HepG2 (cell line): ENCODE measurements around the gene TMEM53. TPM values are rescaled to one million over a fixed set of nuclear protein-coding genes. Genes with fewer than 3 reads are reported as not detected.

Source experiments
- ATAC-seq: fragments of 200-7000 bp; cut with Tn5 transposase; 3 replicates; pipeline ENCODE4 v1.9.1; 2020; ENCODE audit warnings: mild to moderate bottlenecking, moderate library complexity
- BruUV-seq: library from RNA; stranded (reverse); fragments of 400-500 nt; replicated peaks from 2 replicates; lab custom pipeline; 2021; lab: Mats Ljungman, UMichigan
- CTCF ChIA-PET: fragments of 300-600 bp; formaldehyde crosslinking; extraction: SDS; loops from one replicate; lab custom pipeline; 2021; ENCODE audit warnings: low total read pairs, inconsistent platforms, low intra/inter-chr PET ratio; lab: Yijun Ruan, JAX
- POLR2A ChIA-PET: fragments of 350-600 bp; sonication (Branson Sonifier 250); formaldehyde crosslinking; loops from one replicate; lab custom pipeline; 2020; ENCODE audit warnings: antibody characterized with exemption, inconsistent platforms; lab: Yijun Ruan, JAX
- DNase-seq: peaks from one replicate; pipeline ENCODE4 v3.0.0-alpha.2; 2015; ENCODE audit warnings: low spot score
- FAIRE-seq: peaks from 3 replicates; lab custom pipeline; 2011; peaks lifted over from hg19 to GRCh38; lab: Jason Lieb, UNC
- H2AFZ ChIP-seq: one replicate; pipeline ENCODE4 v1.6.1; 2011; ENCODE audit warnings: low read length, inconsistent platforms
- H3K27ac ChIP-seq: fragments of 300-600 bp; 3 replicates; pipeline ENCODE4 v1.8.0; 2011; ENCODE audit warnings: mixed run types, mild to moderate bottlenecking, mixed read lengths, low read length, inconsistent platforms; ENCODE audit not compliant: insufficient read depth; ENCODE audit errors: extremely low read length
- H3K27me3 ChIP-seq, 2 experiments: fragments of 200-600 bp in 1 of 2; 2 replicates in 1 of 2; 3 replicates in 1 of 2; pipeline versions ENCODE4 v1.6.0 to v1.8.0; 2011; ENCODE audit warnings: low read length in 2 of 2, mild to moderate bottlenecking in 2 of 2, moderate library complexity in 2 of 2, inconsistent platforms in 1 of 2; ENCODE audit not compliant: insufficient read depth in 2 of 2, control insufficient read depth in 1 of 2
- H3K36me3 ChIP-seq, 2 experiments: fragments of 200-600 bp in 1 of 2; replicated peaks in 1 of 2; 2 replicates in 1 of 2; 3 replicates in 1 of 2; pipeline versions ENCODE4 v1.5.1 to v1.8.0; 2011; ENCODE audit warnings: low read length in 2 of 2, inconsistent platforms in 1 of 2; ENCODE audit not compliant: insufficient read depth in 2 of 2, control insufficient read depth in 1 of 2
- H3K4me1 ChIP-seq: 2 replicates; pipeline ENCODE4 v1.5.1; 2012; ENCODE audit warnings: low read length, inconsistent platforms; ENCODE audit not compliant: insufficient read depth
- H3K4me2 ChIP-seq: 2 replicates; pipeline ENCODE4 v1.6.0; 2011; ENCODE audit warnings: low read depth, low read length, inconsistent platforms
- H3K4me3 ChIP-seq, 3 experiments: fragments of 200-600 bp in 1 of 3; sonication (generic), shearing (Covaris generic) in 1 of 3; replicated peaks in 1 of 3; 2 replicates each; pipeline ENCODE4 v1.5.1; 2011 to 2016; ENCODE audit warnings: low read length in 3 of 3, inconsistent platforms in 2 of 3, low read depth in 2 of 3, mild to moderate bottlenecking in 2 of 3, control low read depth in 1 of 3, mixed read lengths in 1 of 3; ENCODE audit not compliant: insufficient read depth in 1 of 3
- H3K79me2 ChIP-seq: one replicate; pipeline ENCODE4 v1.6.1; 2011; ENCODE audit warnings: low read length, inconsistent platforms; ENCODE audit not compliant: insufficient read depth
- H3K9ac ChIP-seq: 2 replicates; pipeline ENCODE4 v1.6.0; 2011; ENCODE audit warnings: mild to moderate bottlenecking, low read depth, low read length, inconsistent platforms; ENCODE audit not compliant: insufficient read depth
- H3K9me3 ChIP-seq: 2 replicates; pipeline ENCODE4 v1.5.1; 2012; ENCODE audit warnings: mild to moderate bottlenecking, low read length
- H4K20me1 ChIP-seq: 2 replicates; pipeline ENCODE4 v1.6.0; 2011; ENCODE audit warnings: inconsistent platforms, mild to moderate bottlenecking, low read length, moderate library complexity; ENCODE audit not compliant: insufficient read depth
- AHDC1 ChIP-seq: sonication (generic); formaldehyde crosslinking; IDR thresholded peaks from 2 replicates; pipeline ENCODE4 v1.5.1; 2020; ENCODE audit warnings: mild to moderate bottlenecking, missing genetic modification reagents, borderline replicate concordance
- HOXA7 ChIP-seq: sonication (generic); formaldehyde crosslinking; IDR thresholded peaks from 2 replicates; pipeline ENCODE4 v1.8.1; 2022; ENCODE audit warnings: mild to moderate bottlenecking, missing genetic modification reagents, moderate library complexity
- KDM5A ChIP-seq: fragments of 200-600 bp; sonication (generic); IDR thresholded peaks from 2 replicates; pipeline ENCODE4 v1.7.0; 2018; ENCODE audit warnings: antibody characterized with exemption, mild to moderate bottlenecking, low read length, borderline replicate concordance
- ZBTB10 ChIP-seq: sonication (generic); formaldehyde crosslinking; IDR thresholded peaks from 2 replicates; pipeline ENCODE4 v1.4.0; 2020; ENCODE audit warnings: missing genetic modification reagents, borderline replicate concordance
- ZFX ChIP-seq: sonication (generic); formaldehyde crosslinking; IDR thresholded peaks from 2 replicates; pipeline ENCODE4 v1.4.0; 2020; ENCODE audit warnings: mild to moderate bottlenecking, low read depth, missing genetic modification reagents, moderate library complexity
- ZNF354B ChIP-seq: sonication (generic); formaldehyde crosslinking; IDR thresholded peaks from 2 replicates; pipeline ENCODE4 v1.8.0; 2022; ENCODE audit warnings: mild to moderate bottlenecking, missing genetic modification reagents
- ZNF510 ChIP-seq: sonication (generic); formaldehyde crosslinking; IDR thresholded peaks from 2 replicates; pipeline ENCODE4 v1.4.0; 2020; ENCODE audit warnings: low read depth, mild to moderate bottlenecking, missing genetic modification reagents
- ZSCAN31 ChIP-seq: sonication (generic); formaldehyde crosslinking; IDR thresholded peaks from 2 replicates; pipeline ENCODE4 v1.5.0; 2020; ENCODE audit warnings: low read depth, mild to moderate bottlenecking, missing genetic modification reagents
- WGBS: methylation state at CpG from one replicate; pipeline ENCODE4 v1.1.6; 2017; ENCODE audit warnings: low lambda C conversion rate; 5-methylcytosine and 5-hydroxymethylcytosine counted together
- in situ Hi-C: cut with HindIII; loops from 2 replicates; pipeline ENCODE4 v1.10.0; 2017; ENCODE audit warnings: low pct_unique_long_range_greater_than_20kb; ENCODE audit not compliant: extremely low pct_ligation_motif_present
- intact Hi-C: fragments of 100-400 bp; cut with micrococcal nuclease; formaldehyde crosslinking; loops from one replicate; pipeline ENCODE4 v1.10.0; 2022; ENCODE audit not compliant: unreplicated experiment
- polyA plus RNA-seq, 8 experiments: library from polyadenylated mRNA; depleted of rRNA in 3 of 8; stranded (reverse) in 7 of 8; unstranded in 1 of 8; fragments of >200 nt; fragmentation: Illumina TruSeq in 4 of 8; extraction: Trizol in 4 of 8; gene quantifications; 2 replicates each; pipeline versions ENCODE4 v1.2.1 to v1.2.3, GENCODE V29; 2011 to 2016; ENCODE audit warnings: low read depth in 4 of 8, missing spikeins in 1 of 8, mixed read lengths in 1 of 8; ENCODE audit not compliant: insufficient read depth in 1 of 8
- total RNA-seq, 5 experiments: library from RNA; depleted of rRNA; stranded (reverse); fragments of >200 nt; fragmentation: Illumina TruSeq; extraction: Trizol; gene quantifications; 2 replicates each; pipeline ENCODE4 v1.2.3, GENCODE V29; 2016; ENCODE audit warnings: low read depth in 1 of 5
- TF ChIP-seq, protein P1 (sequence below): sonication (generic); formaldehyde crosslinking; IDR thresholded peaks from 2 replicates; pipeline ENCODE4 v1.8.0; 2022; ENCODE audit warnings: missing genetic modification reagents, mild to moderate bottlenecking, inconsistent platforms, borderline replicate concordance
- TF ChIP-seq, protein P2 (sequence below): IDR thresholded peaks from 2 replicates; pipeline ENCODE4 v1.6.1; 2016; ENCODE audit warnings: low read depth, borderline replicate concordance
- TF ChIP-seq, protein P3 (sequence below): sonication (generic); formaldehyde crosslinking; IDR thresholded peaks from 2 replicates; pipeline ENCODE4 v1.4.0; 2020; ENCODE audit warnings: missing genetic modification reagents

TMEM53 gene
- total and polyA plus RNA-seq, 2 of the 13 experiments (the other 11 are each of a cell fraction or from before 2014, with no cell fraction given): 12.6 to 20.2 TPM

- POLR2A ChIA-PET: interaction anchor here (0.7 to 1.3 kb wide), 3 partner anchors 9 to 1068 kb away, joined by 3 to 4 read pairs (median 3); partner anchors contain the start of genes MUTYH and TOE1
- Histone ChIP-seq H3K27me3 (0 out of 5 replicates have a peak, but pooled peaks cover 0 to 12% of the 10 kb centered on the region in 2 experiments), H3K4me2 (no peak overlapping the region), H4K20me1 (no peaks in the 10 kb centered on the region), H3K79me2 (no peaks in the 10 kb centered on the region), H3K36me3 (no peaks in the 10 kb centered on the region), H3K4me3 (no peak overlapping the region), H3K9ac (no peak overlapping the region), H3K27ac (no peak overlapping the region), H2AFZ (no peak overlapping the region), H3K4me1 (peaks cover 52% of the 10 kb centered on the region), H3K9me3 (no peaks in the 10 kb centered on the region)
- DNase-seq (no peak), FAIRE-seq (no peak), ATAC-seq (no peak)
- CTCF ChIA-PET: interaction anchor here (1.2 kb wide), 1 partner anchor 11 kb away, joined by 3 read pairs; no protein-coding TSS in a partner anchor
- 78% methylated on average over 6 of the region's 6 CpGs for WGBS
- TF ChIP-seq, protein P1, sequence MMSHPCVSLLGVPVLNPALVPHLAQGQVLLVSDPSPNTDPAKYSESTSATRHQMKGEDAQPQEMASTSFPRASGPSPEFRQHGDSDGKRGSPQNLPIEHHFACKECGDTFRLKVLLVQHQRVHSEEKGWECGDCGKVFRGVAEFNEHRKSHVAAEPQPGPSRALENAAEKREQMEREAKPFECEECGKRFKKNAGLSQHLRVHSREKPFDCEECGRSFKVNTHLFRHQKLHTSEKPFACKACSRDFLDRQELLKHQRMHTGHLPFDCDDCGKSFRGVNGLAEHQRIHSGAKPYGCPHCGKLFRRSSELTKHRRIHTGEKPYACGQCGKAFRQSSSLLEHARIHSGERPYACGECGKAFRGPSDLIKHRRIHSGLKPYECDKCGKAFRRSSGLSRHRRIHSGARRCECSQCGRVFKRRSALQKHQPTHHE: no peak
- TF ChIP-seq ZNF510: no peak
- TF ChIP-seq ZNF354B (CRISPR knock-in tag): no peak
- TF ChIP-seq, protein P2, sequence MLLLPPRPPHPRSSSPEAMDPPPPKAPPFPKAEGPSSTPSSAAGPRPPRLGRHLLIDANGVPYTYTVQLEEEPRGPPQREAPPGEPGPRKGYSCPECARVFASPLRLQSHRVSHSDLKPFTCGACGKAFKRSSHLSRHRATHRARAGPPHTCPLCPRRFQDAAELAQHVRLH (CRISPR knock-in tag): no peak
- no peak for TF ChIP-seq ZFX (CRISPR knock-in tag)
- no peak for TF ChIP-seq AHDC1 (CRISPR knock-in tag)
- TF ChIP-seq, protein P3, sequence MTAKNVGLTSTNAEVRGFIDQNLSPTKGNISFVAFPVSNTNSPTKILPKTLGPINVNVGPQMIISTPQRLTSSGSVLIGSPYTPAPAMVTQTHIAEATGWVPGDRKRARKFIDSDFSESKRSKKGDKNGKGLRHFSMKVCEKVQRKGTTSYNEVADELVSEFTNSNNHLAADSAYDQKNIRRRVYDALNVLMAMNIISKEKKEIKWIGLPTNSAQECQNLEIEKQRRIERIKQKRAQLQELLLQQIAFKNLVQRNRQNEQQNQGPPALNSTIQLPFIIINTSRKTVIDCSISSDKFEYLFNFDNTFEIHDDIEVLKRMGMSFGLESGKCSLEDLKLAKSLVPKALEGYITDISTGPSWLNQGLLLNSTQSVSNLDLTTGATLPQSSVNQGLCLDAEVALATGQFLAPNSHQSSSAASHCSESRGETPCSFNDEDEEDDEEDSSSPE (CRISPR knock-in tag): no peak
- TF ChIP-seq HOXA7 (CRISPR knock-in tag): no peak
- no peak for TF ChIP-seq KDM5A
- no peak for TF ChIP-seq ZSCAN31 (CRISPR knock-in tag)
- TF ChIP-seq ZBTB10 (CRISPR knock-in tag): no peak
- intact Hi-C loops: no loop called here
- no TSS peak for BruUV-seq
- in situ Hi-C loops: no loop called here
Measured at GRCh38 chr1:44718091-44718490, 43.8 kb upstream of the TMEM53 start.
